ENCODE results near the gene FHDC1. TPM values are rescaled to one million over a fixed set of nuclear protein-coding genes. Genes with fewer than 3 reads are reported as not detected.

The FHDC1 gene
- total RNA-seq, 1 donor from 2014 or later, result 2.1 TPM

DNA sequence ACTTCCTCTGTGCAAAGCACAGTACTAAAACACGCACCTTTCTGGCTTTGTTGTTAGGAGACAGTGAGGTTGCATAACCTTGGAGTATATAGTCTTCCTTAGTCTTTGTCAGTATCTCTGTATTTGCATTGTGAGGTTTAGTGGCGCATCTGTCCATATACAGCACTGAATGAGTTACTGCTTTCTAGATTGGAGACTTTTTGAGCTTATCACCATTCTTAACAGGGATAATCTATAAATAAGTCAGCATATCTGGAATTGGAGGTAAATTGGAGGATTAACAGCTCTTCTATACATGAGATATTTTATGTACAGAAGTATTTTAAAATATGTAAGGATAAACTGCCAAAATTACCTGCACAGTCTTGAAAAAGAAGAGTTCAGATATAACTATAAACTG lies 4.3 kb downstream of the FHDC1 start:
- TF ChIP-seq, protein P1, sequence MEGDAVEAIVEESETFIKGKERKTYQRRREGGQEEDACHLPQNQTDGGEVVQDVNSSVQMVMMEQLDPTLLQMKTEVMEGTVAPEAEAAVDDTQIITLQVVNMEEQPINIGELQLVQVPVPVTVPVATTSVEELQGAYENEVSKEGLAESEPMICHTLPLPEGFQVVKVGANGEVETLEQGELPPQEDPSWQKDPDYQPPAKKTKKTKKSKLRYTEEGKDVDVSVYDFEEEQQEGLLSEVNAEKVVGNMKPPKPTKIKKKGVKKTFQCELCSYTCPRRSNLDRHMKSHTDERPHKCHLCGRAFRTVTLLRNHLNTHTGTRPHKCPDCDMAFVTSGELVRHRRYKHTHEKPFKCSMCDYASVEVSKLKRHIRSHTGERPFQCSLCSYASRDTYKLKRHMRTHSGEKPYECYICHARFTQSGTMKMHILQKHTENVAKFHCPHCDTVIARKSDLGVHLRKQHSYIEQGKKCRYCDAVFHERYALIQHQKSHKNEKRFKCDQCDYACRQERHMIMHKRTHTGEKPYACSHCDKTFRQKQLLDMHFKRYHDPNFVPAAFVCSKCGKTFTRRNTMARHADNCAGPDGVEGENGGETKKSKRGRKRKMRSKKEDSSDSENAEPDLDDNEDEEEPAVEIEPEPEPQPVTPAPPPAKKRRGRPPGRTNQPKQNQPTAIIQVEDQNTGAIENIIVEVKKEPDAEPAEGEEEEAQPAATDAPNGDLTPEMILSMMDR (conservative IDR thresholded peaks at IDR 0.05; ENCODE audit: low read depth, low read length), result no peak
- no peak for DNase-seq (ENCODE audit: low read depth)
- H3K4me3 ChIP-seq (ENCODE audit: low read depth, low read length), result no peak overlapping the region

DNA sequence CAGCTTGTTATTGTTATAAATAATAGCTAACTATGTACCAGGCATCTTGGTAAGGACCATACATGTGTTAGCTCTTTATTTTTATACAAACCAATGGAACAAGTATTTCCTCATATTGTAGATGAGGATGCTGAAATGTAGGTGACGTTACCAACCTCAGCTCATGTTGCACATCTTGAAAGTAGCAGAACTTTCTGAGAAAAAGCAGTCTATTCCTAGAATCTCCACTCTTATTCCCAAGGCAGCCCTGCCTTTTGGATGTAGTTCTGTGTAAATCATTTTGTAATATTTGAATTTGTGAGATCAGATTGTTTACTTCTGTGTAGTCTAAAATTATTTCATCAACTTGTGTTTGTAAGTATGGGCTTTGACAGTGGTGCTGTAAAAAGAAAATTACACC lies 5.3 kb downstream of the FHDC1 start:
- no peak for DNase-seq (ENCODE audit: low read depth)
- TF ChIP-seq, protein P1 (conservative IDR thresholded peaks at IDR 0.05; ENCODE audit: low read depth, low read length), result no peak
- H3K4me3 ChIP-seq (ENCODE audit: low read depth, low read length), result no peak overlapping the region

DNA sequence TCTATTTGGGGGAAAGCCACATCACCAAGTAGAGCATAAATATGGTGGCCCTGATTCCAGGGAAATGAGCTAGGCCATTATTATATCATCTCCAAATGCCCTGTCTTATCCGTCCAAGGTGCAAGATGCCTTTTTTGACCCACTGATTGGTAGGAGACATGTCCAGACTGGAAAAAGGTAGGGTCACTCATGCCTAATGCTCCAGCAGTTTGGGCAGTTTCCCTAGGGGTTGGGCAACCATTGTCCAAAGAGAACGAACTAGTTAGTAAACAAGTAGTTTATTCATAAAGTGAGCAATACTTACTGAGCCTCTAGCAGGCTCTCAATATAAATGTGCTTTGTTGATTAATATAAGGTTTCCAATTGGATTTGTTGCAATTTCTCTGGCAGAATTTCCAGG lies 6.2 kb downstream of the FHDC1 start:
- TF ChIP-seq, protein P1 (conservative IDR thresholded peaks at IDR 0.05; ENCODE audit: low read depth, low read length), result no peak
- H3K4me3 ChIP-seq (ENCODE audit: low read depth, low read length), result no peak overlapping the region
- DNase-seq (ENCODE audit: low read depth), result no peak

DNA sequence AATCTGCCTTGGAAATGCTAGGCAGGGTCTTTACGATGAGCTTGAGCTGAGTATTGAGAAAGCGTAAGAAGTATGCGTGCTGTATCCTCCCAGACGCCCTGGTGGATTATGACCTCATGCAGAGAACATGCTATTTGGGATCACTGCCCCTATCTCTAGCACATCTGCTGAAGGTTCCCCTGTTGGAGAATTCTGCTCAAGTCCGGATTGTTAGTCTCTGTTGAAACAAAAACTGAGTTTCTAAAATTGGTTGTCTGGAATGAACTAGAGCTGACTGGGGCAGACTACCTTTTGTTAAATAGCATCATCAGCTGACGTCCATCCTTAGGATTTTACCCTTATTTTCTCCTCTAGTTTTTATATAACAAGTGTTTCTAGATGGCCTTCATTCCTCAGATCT lies 7.5 kb downstream of the FHDC1 start:
- DNase-seq (ENCODE audit: low read depth), result no peak

DNA sequence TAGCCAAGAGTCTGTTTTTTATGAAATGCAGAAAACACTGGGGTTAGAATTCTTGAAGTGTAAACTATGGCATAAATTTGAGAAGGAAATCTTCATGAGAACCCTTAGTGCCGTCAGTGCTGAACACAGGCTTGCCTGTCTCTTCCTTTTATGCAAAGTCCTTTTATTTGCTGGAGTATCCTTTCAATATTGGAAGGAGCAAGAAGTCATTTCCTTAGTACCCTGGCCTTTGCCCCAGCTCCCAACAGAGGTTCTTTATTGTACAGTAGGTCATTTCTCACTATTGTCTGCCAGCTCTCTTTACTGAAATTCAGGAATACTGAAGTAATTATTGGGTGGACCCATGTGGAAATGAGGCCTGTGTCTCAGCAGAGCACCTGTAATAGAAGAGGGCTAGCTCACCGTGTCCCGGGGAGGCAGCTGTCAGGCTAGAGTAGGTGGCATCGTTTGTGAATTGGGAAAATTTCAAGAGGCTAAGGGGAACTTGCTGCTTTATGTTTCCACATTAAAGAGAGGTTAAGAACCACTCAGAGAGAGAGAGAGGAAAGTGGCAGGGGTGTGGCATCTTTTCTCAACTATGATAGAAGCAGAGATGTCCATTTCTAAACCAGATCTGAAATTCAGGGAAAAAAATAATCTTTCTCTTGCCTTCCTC lies 8.7 kb downstream of the FHDC1 start:
- TF ChIP-seq, protein P1 (conservative IDR thresholded peaks at IDR 0.05; ENCODE audit: low read depth, low read length), result no peak
- no peak overlapping the region for H3K4me3 ChIP-seq (ENCODE audit: low read depth, low read length)
- DNase-seq (ENCODE audit: low read depth), result no peak

More for the DNA sequence above, 7.5 kb downstream of the FHDC1 start:
- H3K4me3 ChIP-seq (ENCODE audit: low read depth, low read length), result no peak overlapping the region
- TF ChIP-seq, protein P1 (conservative IDR thresholded peaks at IDR 0.05; ENCODE audit: low read depth, low read length), result no peak

DNA sequence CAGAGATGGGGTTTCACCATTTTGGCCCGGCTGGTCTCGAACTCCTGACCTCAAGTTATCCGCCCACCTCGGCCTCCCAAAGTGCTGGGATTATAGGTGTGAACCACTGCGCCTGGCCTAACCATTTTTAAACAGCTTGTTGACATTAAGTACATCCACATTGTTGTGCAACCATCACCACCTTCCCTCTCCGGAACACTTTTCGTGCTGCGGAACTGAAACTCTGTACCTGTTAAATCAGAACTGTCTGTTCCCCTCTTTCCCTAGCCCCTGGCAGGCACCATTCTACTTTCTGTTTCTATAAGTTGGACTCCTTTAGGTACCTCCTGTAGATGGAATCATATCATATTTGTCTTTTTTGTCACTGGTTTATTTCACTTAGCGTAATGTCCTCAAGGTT lies 9.5 kb downstream of the FHDC1 start:
- TF ChIP-seq, protein P1 (conservative IDR thresholded peaks at IDR 0.05; ENCODE audit: low read depth, low read length), result no peak
- no peak for DNase-seq (ENCODE audit: low read depth)
- no peak overlapping the region for H3K4me3 ChIP-seq (ENCODE audit: low read depth, low read length)

DNA sequence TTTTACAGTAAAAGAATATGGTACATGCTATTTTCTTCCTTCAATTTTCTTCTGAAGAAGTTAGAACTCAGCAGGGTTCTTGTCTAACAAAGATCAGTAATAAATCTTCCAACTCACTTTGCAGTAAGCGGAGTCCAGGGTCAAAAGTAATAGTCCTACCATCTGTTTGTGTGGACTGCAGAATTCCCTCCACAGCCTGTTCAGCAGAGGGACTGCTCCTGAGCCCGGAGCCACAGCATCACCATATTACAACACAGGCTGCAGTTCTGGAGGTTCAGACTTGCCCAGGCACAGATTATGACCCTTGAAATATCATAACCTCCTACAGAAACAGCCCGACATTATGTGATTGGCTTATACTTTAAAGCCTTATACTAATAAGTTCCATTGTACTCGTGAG lies 10.3 kb downstream of the FHDC1 start:
- TF ChIP-seq, protein P1 (conservative IDR thresholded peaks at IDR 0.05; ENCODE audit: low read depth, low read length), result no peak
- no peak for DNase-seq (ENCODE audit: low read depth)

More for the DNA sequence above, 10.3 kb downstream of the FHDC1 start:
- no peak overlapping the region for H3K4me3 ChIP-seq (ENCODE audit: low read depth, low read length)
